A549 (cell line): ENCODE results near the gene SLBP. TPM values are rescaled to one million over a fixed set of nuclear protein-coding genes. Genes with fewer than 3 reads are reported as not detected.

ENCODE experiments used
- ATAC-seq, 2 experiments: fragments of 200-7000 bp in 1 of 2; fragments of >200 bp in 1 of 2; cut with Nextera tagmentation in 1 of 2; cut with Tn5 transposase in 1 of 2; 3 replicates each; pipeline versions ENCODE4 v1.8.0 to v1.9.1; 2018 to 2020; ENCODE audit warnings: mild to moderate bottlenecking in 1 of 2, moderate library complexity in 1 of 2
- CTCF ChIA-PET: fragments of 300-600 bp; sonication (Branson Sonifier 250); formaldehyde crosslinking; extraction: SDS; loops from one replicate; lab custom pipeline; 2021; ENCODE audit warnings: antibody characterized with exemption, inconsistent platforms; lab: Yijun Ruan, JAX
- POLR2A ChIA-PET: fragments of 350-600 bp; formaldehyde crosslinking; extraction: SDS; loops from one replicate; lab custom pipeline; 2021; ENCODE audit warnings: antibody characterized with exemption, inconsistent platforms; lab: Yijun Ruan, JAX
- DNase-seq, 2 experiments: peaks; one replicate each; pipeline versions ENCODE4 v3.0.0 to v3.0.0-alpha.2; 2011 to 2016; ENCODE audit warnings: low read depth in 1 of 2, low spot score in 1 of 2
- FAIRE-seq: peaks from 2 replicates; lab custom pipeline; 2011; peaks lifted over from hg19 to GRCh38; lab: Jason Lieb, UNC
- H3K27ac ChIP-seq, 2 experiments: fragments of >200 bp; sonication (Bioruptor Twin); formaldehyde crosslinking; 3 replicates each; pipeline ENCODE4 v1.5.1; 2016 to 2017
- H3K4me1 ChIP-seq: fragments of >200 bp; sonication (Bioruptor Twin); formaldehyde crosslinking; 3 replicates; pipeline ENCODE4 v1.6.1; 2016
- H3K4me2 ChIP-seq: fragments of >200 bp; sonication (Bioruptor Twin); formaldehyde crosslinking; 3 replicates; pipeline ENCODE4 v1.6.1; 2016
- H3K4me3 ChIP-seq: fragments of >200 bp; sonication (Bioruptor Twin); formaldehyde crosslinking; 3 replicates; pipeline ENCODE4 v1.5.1; 2016
- H3K9me3 ChIP-seq: fragments of >200 bp; sonication (Bioruptor Twin); formaldehyde crosslinking; 3 replicates; pipeline ENCODE4 v1.6.1; 2016
- ATOH8 ChIP-seq: fragments of 250-450 bp; sonication (Bioruptor Pico); IDR thresholded peaks from 2 replicates; pipeline ENCODE4 v1.5.0; 2020; ENCODE audit warnings: low read depth, mild to moderate bottlenecking, moderate library complexity
- CBX8 ChIP-seq: fragments of 200-600 bp; sonication (generic); IDR thresholded peaks from 2 replicates; pipeline ENCODE4 v1.6.1; 2016
- CHD2 ChIP-seq: fragments of 150-350 bp; IDR thresholded peaks from 2 replicates; pipeline ENCODE4 v1.6.1; 2014; ENCODE audit warnings: low read length; ENCODE audit not compliant: partially characterized antibody
- CHD4 ChIP-seq: fragments of 200-600 bp; sonication (generic); IDR thresholded peaks from 2 replicates; pipeline ENCODE4 v1.6.1; 2016; ENCODE audit warnings: antibody characterized with exemption, mild to moderate bottlenecking, borderline replicate concordance
- CTCF ChIP-seq: fragments of >200 bp; sonication (Bioruptor Twin); formaldehyde crosslinking; IDR thresholded peaks from 3 replicates; pipeline ENCODE4 v1.5.1; 2016
- ELK1 ChIP-seq: fragments of 150-350 bp; IDR thresholded peaks from 2 replicates; pipeline ENCODE4 v1.6.1; 2014; ENCODE audit warnings: low read depth, mild to moderate bottlenecking, low read length
- EP300 ChIP-seq, 2 experiments: fragments of >200 bp; sonication (Bioruptor Twin); formaldehyde crosslinking; IDR thresholded peaks; 2 replicates in 1 of 2; 3 replicates in 1 of 2; pipeline ENCODE4 v1.6.1; 2016 to 2017
- ESRRA ChIP-seq: fragments of 150-350 bp; IDR thresholded peaks from 2 replicates; pipeline ENCODE4 v1.6.1; 2014; ENCODE audit warnings: mild to moderate bottlenecking, low read length, borderline replicate concordance
- FOSB ChIP-seq: fragments of 250-450 bp; sonication (Bioruptor Pico); IDR thresholded peaks from 2 replicates; pipeline ENCODE4 v1.5.0; 2020; ENCODE audit warnings: mild to moderate bottlenecking, moderate library complexity
- FOSL2 ChIP-seq, 2 experiments: fragments of 450-650 bp in 1 of 2; fragments of >200 bp in 1 of 2; sonication (Bioruptor Twin) in 1 of 2; formaldehyde crosslinking; IDR thresholded peaks; 2 replicates each; pipeline versions ENCODE4 v1.5.0 to v1.6.1; 2016 to 2020; ENCODE audit warnings: mild to moderate bottlenecking in 1 of 2, moderate library complexity in 1 of 2
- GATA3 ChIP-seq: IDR thresholded peaks from 2 replicates; pipeline ENCODE4 v1.6.1; 2012; ENCODE audit warnings: borderline replicate concordance
- HEYL ChIP-seq: fragments of 250-450 bp; sonication (Bioruptor Pico); IDR thresholded peaks from 2 replicates; pipeline ENCODE4 v1.8.0; 2021; ENCODE audit warnings: mild to moderate bottlenecking, moderate library complexity
- HOXB13 ChIP-seq: fragments of 250-450 bp; sonication (Bioruptor Pico); IDR thresholded peaks from 2 replicates; pipeline ENCODE4 v1.5.0; 2020; ENCODE audit warnings: low read depth, mild to moderate bottlenecking, moderate library complexity
- HOXB5 ChIP-seq: fragments of 250-450 bp; sonication (Bioruptor Pico); IDR thresholded peaks from 2 replicates; pipeline ENCODE4 v1.5.0; 2020; ENCODE audit warnings: mild to moderate bottlenecking, moderate library complexity
- KDM1A ChIP-seq: fragments of 200-600 bp; sonication (generic); IDR thresholded peaks from 2 replicates; pipeline ENCODE4 v1.6.1; 2016; ENCODE audit warnings: low read depth, mild to moderate bottlenecking
- KDM5A ChIP-seq: fragments of 200-600 bp; sonication (generic); IDR thresholded peaks from 2 replicates; pipeline ENCODE4 v1.6.1; 2016; ENCODE audit warnings: antibody characterized with exemption, mild to moderate bottlenecking
- MAZ ChIP-seq: fragments of 150-350 bp; IDR thresholded peaks from 2 replicates; pipeline ENCODE4 v1.6.1; 2014; ENCODE audit warnings: antibody characterized with exemption, low read depth, low read length, borderline replicate concordance
- MYC ChIP-seq: IDR thresholded peaks from 2 replicates; pipeline ENCODE4 v1.6.1; 2012; ENCODE audit warnings: mild to moderate bottlenecking, inconsistent platforms, low read length, improper control_type of control experiment, borderline replicate concordance
- NFE2L2 ChIP-seq: fragments of 150-350 bp; conservative IDR thresholded peaks from 2 replicates; pipeline ENCODE4 v1.6.1; 2014; ENCODE audit warnings: low read length
- POLR2A ChIP-seq: IDR thresholded peaks from 2 replicates; pipeline ENCODE4 v1.6.1; 2012; ENCODE audit warnings: mild to moderate bottlenecking, low read length
- RAD21 ChIP-seq, 2 experiments: fragments of >200 bp in 1 of 2; sonication (Bioruptor Twin) in 1 of 2; formaldehyde crosslinking in 1 of 2; IDR thresholded peaks in 1 of 2; conservative IDR thresholded peaks in 1 of 2; 2 replicates in 1 of 2; 3 replicates in 1 of 2; pipeline ENCODE4 v1.6.1; 2012 to 2018; ENCODE audit warnings: inconsistent platforms in 1 of 2
- REST ChIP-seq: fragments of 200-600 bp; sonication (generic); IDR thresholded peaks from 2 replicates; pipeline ENCODE4 v1.6.1; 2016; ENCODE audit warnings: antibody characterized with exemption, mild to moderate bottlenecking, moderate library complexity
- RNF2 ChIP-seq: fragments of 200-600 bp; sonication (generic); IDR thresholded peaks from 2 replicates; pipeline ENCODE4 v1.6.1; 2016; ENCODE audit warnings: low read depth, mild to moderate bottlenecking, antibody characterized with exemption, moderate library complexity, borderline replicate concordance
- ZSCAN20 ChIP-seq: fragments of 250-450 bp; sonication (Bioruptor Pico); IDR thresholded peaks from 2 replicates; pipeline ENCODE4 v1.8.0; 2022; ENCODE audit warnings: mild to moderate bottlenecking, moderate library complexity
- WGBS: methylation state at CpG from one replicate; pipeline ENCODE4 v1.1.6; 2017; ENCODE audit errors: missing lambda C conversion rate; 5-methylcytosine and 5-hydroxymethylcytosine counted together
- polyA plus RNA-seq, 4 experiments: library from polyadenylated mRNA; depleted of rRNA in 3 of 4; stranded (reverse); fragments of >200 nt; fragmentation: RNase III in 1 of 4; extraction: RNeasy Plus Mini Kit Qiagen cat#74134 plus additional on column Dnase treatment in 1 of 4; gene quantifications; 2 replicates in 3 of 4; 3 replicates in 1 of 4; pipeline ENCODE4 v1.2.3, GENCODE V29; 2011 to 2017

The SLBP gene
- polyA plus RNA-seq, 2 of the 4 experiments (the other 2 are of a cell fraction) = 80.5 to 89.9 TPM

- TF ChIP-seq ELK1 (no peak), MAZ (no peak), HOXB5 (CRISPR knock-in tag) (no peak), REST (no peak), GATA3 (no peak)
Measured at GRCh38 chr4:1761130-1761689, 49.1 kb upstream of the SLBP start (continued).

- no CpG with 5 or more reads among the region's 25 CpGs for WGBS
- Histone ChIP-seq H3K27ac (peak overlapping the region; percentile 33 to 76; a peak in 4 of 6 replicates), H3K4me1 (peaks cover 30% of the 10 kb centered on the region), H3K4me3 (no peak overlapping the region), H3K9me3 (no peaks in the 10 kb centered on the region), H3K4me2 (peak overlapping the region; percentile 58)
- ATAC-seq (peak; percentile 11 to 66; a peak in 3 of 6 replicates), FAIRE-seq (no peak), DNase-seq (peak in 1 of 2 experiments; percentile 42)
- ChIA-PET CTCF (interaction anchor here (1.0 to 4.3 kb wide), 7 partner anchors 13 to 139 kb away, joined by 3 to 23 read pairs (median 3); no protein-coding TSS in a partner anchor), POLR2A (no interaction called here)
- no peak for TF ChIP-seq ATOH8
- TF ChIP-seq EP300 (IDR thresholded peaks at IDR 0.05) = no peak
- no peak for TF ChIP-seq NFE2L2
- TF ChIP-seq ZSCAN20 = no peak
- TF ChIP-seq CHD4 = no peak
- no peak for TF ChIP-seq CBX8
- TF ChIP-seq RAD21 (conservative IDR thresholded peaks at IDR 0.05 in 1 of 2, IDR thresholded peaks at IDR 0.05 in 1 of 2) = no peak
- no peak for TF ChIP-seq MYC
- TF ChIP-seq FOSL2 (IDR thresholded peaks at IDR 0.05) = no peak
- no peak for TF ChIP-seq FOSL2 (CRISPR knock-in tag; IDR thresholded peaks at IDR 0.05)
- no peak for TF ChIP-seq POLR2A
- no peak for TF ChIP-seq ESRRA
- no peak for TF ChIP-seq KDM5A
- no peak for TF ChIP-seq FOSB (CRISPR knock-in tag)
- no peak for TF ChIP-seq RNF2
- TF ChIP-seq CTCF = no peak
- no peak for TF ChIP-seq HEYL (CRISPR knock-in tag)
- no peak for TF ChIP-seq CHD2
- no peak for TF ChIP-seq REST
- TF ChIP-seq HOXB13 = no peak
- TF ChIP-seq KDM1A = no peak
- TF ChIP-seq, all 56 proteins: peak for 0
Measured at GRCh38 chr4:1760521-1761071, 48.5 kb upstream of the SLBP start.
